GM21717 (cell line): ENCODE measurements around the gene MSANTD7.
"Not testable (repeated sequence)": the region's sequence is repeated elsewhere in the genome, so short reads cannot be mapped to it uniquely, and the experiment has no call there.

ENCODE experiments used
- ATAC-seq: cut with Tn5 transposase; IDR thresholded peaks from one replicate; pipeline ENCODE4 v1.9.1; 2021; ENCODE audit warnings: mild to moderate bottlenecking, moderate library complexity; ENCODE audit not compliant: unreplicated experiment

MSANTD7 gene

DNA sequence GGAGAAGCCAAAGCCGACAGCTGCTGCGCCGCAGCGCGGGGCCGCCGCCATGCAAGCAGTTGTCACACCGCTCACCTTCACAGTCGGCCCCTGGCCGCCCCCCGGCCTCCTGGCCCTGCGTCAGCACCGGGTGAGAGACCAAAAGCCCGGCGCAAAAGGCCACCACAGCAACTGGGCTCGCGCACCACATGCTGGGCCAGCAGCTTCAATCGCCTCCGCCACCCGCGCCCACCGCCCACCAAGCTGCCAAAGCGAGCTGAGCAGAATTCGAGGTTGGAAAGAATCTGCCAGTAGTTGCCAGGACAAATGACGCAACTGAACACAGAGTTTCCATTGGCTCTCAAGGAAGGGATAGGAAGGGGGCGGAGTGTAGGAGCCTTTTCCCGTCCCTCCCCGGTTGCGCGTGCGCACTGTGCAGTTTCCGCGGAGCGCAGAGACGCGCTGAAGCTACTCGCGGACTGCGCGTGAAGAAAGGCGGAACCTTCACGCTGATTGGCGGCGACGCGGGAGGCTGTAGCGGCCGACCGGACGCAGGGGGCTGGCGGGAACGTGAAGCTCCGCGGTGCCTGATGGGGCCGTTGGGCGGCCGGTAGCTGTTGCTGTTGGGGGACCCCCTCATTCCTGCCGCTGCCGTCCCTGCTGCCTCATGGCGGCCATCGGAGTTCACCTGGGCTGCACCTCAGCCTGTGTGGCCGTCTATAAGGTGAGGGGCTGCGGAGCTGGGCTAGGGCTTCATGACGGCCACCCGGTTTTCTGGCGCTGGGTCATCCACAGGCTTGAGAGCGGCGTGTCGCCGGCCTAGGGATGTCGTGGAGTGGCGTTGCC is at the start of gene MSANTD7, which contains the start of the genes CDNF and HSPA14:
TSS of gene MSANTD7 (plus strand) at position 550 of the 825 bp plus-strand sequence. CDS start 3,979 bp downstream, outside the sequence.
TSS of gene CDNF (minus strand) at position 281 of the 825 bp plus-strand sequence. CDS start at position 190, 91 bp downstream.
TSS of gene HSPA14 (plus strand) at position 550 of the 825 bp plus-strand sequence. CDS start at position 647, 97 bp downstream.
- peak; percentile 94 for ATAC-seq

- ATAC-seq, result no peak
Measured at GRCh38 chr10:14798636-14799035, 39.5 kb upstream of the MSANTD7 start.

DNA sequence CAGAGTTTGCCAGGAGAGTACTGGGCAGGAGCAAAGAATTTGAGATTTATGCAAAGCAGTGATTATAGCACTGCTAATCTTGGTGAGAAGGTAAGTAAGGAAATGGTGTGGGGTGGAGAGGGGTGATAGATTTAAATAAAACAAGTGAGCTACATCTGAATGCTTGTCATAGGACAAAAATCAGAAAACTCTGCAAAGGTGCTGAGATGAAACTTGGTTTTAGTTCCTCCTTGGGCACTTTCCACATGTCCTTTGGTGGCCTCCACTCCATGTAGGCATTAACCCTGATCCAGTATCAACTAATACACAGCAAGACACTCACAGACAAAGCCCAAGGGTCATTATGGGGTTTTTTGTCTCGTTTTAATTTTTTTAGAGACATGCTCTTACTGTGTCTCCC is 37.7 kb upstream of the MSANTD7 start:
- no peak for ATAC-seq

DNA sequence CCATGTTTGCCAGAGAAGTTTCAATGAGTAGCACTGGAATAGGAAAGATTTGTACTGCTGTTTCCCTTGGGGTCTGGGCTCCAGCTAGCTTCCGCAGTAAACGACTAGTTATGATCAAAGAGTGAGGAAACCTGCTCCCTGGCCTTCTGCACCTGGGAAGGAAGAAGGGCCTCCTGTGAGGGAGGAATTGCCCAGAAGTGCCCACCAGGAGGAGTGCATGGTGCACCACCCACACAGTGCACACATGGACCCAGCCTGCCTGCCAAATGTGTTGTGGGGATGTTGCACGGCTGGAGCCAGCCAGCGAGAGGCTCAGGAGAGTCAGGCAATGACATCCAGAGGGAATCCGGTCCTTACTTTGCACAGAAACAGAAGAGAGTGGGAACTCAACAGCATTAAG is 36.4 kb upstream of the MSANTD7 start:
- ATAC-seq, result no peak

- ATAC-seq, result no peak
Measured at GRCh38 chr10:14803827-14804226, 34.3 kb upstream of the MSANTD7 start.

DNA sequence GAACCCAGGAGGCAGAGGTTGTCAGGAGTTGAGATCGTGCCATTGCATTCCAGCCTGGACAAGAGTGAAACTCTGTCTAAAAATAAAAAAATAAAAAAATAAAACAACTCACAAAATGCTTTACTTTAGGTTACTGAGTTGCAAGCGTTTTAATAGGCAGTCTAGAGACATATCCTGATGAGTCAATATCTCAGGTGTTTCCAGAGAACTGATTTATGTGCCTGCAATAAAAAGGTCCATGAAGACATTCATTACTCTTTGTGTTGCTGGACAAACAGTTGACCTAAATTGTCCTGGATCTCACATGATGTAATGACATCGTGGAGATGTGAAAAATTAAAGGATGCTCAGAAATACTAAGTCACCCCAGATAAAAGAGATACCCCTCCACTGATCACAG is 31.8 kb upstream of the MSANTD7 start:
- ATAC-seq, result no peak

- no peak for ATAC-seq
Measured at GRCh38 chr10:14810969-14811953, 26.8 kb upstream of the MSANTD7 start.

DNA sequence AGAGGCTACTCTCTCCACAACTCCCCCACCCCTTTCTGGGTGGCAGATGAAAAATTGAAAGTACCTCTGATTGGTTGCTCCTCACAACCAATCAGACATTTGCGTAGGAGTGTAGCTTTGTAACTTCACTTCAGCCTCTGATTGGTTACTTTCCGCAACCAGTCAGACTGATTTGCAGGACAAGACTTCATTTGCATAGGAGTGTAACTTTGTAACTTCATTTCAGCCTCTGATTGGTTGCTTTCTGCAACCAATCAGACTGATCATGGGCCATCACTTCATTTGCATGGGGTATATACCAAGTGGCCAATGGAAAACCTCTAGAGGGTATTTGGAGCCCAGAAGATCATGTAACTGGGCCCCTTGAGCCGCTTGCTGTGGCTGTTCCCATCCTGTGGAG is 25.8 kb upstream of the MSANTD7 start:
- ATAC-seq, result no peak

DNA sequence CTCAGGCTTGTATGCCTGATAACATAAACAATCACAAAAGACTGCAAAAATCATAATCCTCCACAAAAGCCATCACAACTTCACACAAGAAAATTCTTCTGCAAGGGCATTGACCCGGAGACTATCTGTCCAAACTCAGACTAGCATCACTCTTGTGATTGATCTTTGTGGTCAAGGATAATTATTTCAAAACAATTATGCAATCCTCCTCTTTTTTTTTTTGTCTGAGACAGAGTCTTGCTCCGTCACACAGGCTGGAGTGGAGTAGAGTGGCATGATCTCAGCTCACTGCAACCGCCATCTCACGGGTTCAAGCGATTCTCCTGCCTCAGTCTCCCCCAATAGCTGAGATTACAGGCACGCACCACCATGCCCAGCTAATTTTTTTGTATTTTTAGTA is 22.4 kb upstream of the MSANTD7 start:
- no peak for ATAC-seq

- ATAC-seq, result not testable (repeated sequence)
Measured at GRCh38 chr10:14816717-14817116, 21.4 kb upstream of the MSANTD7 start.

DNA sequence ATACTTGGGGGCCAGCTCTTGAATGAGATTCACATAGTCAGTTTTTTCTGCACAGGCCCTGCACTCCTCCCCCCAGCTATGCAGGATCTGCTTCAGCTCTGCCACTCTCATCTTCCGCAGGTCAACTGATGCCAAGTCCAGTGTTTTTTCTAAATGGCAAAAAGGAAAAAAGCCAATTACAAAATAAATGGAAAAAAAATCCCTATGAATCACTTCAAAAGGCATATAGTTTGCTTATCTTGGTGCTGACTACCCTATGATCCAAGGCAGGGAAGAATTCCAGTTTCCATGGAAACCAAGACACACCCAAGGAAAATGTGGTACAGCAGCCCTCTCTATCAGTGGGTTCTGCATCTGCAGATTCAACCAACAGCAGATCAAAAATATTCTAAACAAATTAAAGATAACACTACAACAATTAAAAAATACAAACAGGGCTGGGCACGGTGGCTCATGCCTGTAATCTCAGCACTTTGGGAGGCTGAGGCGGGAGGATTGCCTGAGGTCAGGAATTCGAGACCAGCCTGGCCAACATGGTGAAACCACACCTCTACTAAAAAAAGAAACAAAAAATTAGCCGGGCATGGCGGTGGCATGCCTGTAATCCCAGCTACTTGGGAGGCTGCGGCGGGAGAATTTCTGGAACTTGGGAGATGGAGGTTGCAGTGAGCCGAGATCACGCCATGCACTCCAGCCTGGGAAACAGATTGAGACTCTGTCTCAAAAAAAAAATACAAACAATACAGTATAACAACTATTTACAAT is 17.9 kb upstream of the MSANTD7 start:
- ATAC-seq, result no peak

DNA sequence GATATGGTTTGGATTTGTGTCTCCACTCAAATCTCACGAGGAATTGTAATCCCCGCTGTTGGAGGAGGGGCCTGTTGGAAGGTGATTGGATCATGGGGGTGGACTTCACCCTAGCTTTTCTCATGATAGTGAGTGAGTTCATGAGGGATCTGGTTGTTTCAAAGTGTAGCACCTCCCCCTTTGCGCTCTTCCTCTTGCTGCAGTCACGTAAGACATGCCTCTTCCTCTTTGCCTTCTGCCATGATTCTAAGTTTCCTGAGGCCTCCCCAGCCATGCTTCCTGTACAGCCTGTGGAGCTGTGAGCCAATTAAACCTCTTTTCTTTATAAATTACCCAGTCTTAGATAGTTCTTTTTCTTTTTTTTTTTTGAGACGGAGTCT is 17.3 kb upstream of the MSANTD7 start:
- ATAC-seq, result no peak

DNA sequence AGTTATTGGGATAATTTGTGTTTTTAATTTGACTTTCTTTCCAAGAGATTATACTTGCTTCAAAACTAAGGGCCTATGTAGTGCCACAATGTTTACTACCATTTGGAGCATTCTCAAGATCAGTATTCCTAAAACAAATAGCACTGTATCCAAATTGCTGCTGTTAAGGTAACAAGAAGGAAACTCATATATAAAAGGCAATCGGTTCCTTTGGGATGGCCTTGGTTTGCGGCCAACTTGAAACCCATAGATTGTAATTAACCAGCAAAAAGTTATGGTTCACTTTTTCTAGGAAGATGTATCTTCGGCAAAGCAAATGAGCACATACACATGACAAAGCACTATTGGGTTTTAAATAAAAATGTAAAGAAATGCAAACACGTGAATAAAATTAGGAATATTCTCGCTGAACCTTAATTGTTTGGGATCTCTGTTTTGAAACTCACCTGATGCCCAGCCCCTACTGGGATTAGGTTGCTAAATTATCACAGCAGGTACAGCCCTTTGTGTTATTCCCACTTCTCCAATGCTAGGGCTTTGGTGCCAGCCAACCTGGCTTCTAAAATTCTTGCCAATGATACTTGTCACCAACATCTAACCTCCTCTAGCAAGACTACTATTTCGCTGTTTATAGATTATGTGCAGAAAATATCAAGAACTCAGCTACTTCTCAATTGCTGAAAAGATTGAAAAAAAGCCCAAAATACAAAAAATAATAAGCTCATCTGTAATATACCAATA is 16.3 kb upstream of the MSANTD7 start:
- no peak for ATAC-seq

GRCh38 chr10:14822879-14823755 is 15.0 kb upstream of the MSANTD7 start:
- ATAC-seq, result no peak

GRCh38 chr10:14823966-14824365 is 14.1 kb upstream of the MSANTD7 start:
- ATAC-seq, result no peak

DNA sequence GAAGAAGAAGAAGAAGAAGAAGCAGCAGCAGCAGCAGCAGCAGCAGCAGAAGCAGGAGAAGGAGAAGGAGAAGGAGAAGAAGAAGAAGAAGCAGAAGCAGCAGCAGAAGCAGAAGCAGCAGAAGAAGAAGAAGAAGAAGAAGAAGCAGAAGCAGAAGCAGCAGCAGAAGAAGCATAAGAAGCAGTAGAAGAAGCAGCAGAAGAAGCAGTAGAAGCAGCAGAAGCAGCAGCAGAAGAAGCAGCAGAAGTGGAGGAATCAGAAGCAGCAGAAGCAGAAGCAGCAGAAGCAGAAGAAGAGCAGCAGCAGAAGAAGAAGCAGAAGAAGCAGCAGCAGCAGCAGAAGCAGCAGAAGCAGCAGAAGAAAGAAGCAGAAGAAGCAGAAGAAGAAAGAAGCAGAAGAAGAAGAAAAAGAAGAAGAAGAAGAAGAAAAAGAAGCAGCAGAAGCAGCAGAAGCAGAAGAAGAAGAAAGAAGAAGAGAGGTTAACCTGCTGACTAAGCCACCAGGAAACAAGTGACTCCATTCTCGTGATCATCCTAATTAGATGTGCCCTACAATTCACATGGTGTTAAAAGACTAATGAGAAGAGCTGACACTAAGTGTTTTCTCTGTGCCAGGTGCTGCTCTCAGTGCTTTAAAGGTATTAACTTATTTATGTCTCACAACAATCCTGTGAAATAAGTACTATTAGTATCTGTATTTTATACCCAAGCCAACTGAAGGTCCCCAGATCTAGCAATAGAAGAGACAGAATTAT is 11.9 kb upstream of the MSANTD7 start:
- ATAC-seq, result no peak

GRCh38 chr10:14833106-14833505 is 5.0 kb upstream of the MSANTD7 start:
- ATAC-seq, result no peak

GRCh38 chr10:14836208-14836607 is 1.9 kb upstream of the MSANTD7 start:
- no peak for ATAC-seq
